DND-41 (cell line): Measurements from ENCODE around the gene ABHD17C.

Source experiments
- ATAC-seq: fragments of 200-7000 bp; cut with Tn5 transposase; 3 replicates; pipeline ENCODE4 v1.9.1; 2021; ENCODE audit warnings: low read depth; ENCODE audit not compliant: insufficient read depth
- DNase-seq: peaks from one replicate; pipeline ENCODE4 v3.0.0-alpha.2; 2020
- H2AFZ ChIP-seq: 2 replicates; pipeline ENCODE4 v1.6.0; 2012; ENCODE audit warnings: low read depth, low read length
- H3K27ac ChIP-seq: 2 replicates; pipeline ENCODE4 v1.5.1; 2012; ENCODE audit warnings: low read length, inconsistent platforms
- H3K27me3 ChIP-seq: fragments of 200-600 bp; sonication (generic); 2 replicates; pipeline ENCODE4 v1.6.0; 2012; ENCODE audit warnings: low read length, mild to moderate bottlenecking, inconsistent platforms; ENCODE audit not compliant: insufficient read depth, poor library complexity
- H3K36me3 ChIP-seq: 2 replicates; pipeline ENCODE4 v1.5.1; 2012; ENCODE audit warnings: low read length, inconsistent platforms; ENCODE audit not compliant: insufficient read depth
- H3K4me1 ChIP-seq: 2 replicates; pipeline ENCODE4 v1.5.1; 2012; ENCODE audit warnings: mild to moderate bottlenecking, low read length; ENCODE audit not compliant: insufficient read depth
- H3K4me2 ChIP-seq: 2 replicates; pipeline ENCODE4 v1.6.0; 2012; ENCODE audit warnings: mild to moderate bottlenecking, moderate library complexity, low read length, inconsistent platforms; ENCODE audit not compliant: insufficient read depth
- H3K4me3 ChIP-seq, 2 experiments: fragments of 200-600 bp in 1 of 2; shearing (Covaris generic) in 1 of 2; 2 replicates each; pipeline ENCODE4 v1.5.1; 2012 to 2016; ENCODE audit warnings: inconsistent platforms in 2 of 2, low read length in 2 of 2, mild to moderate bottlenecking in 2 of 2, low read depth in 1 of 2, moderate library complexity in 1 of 2
- H3K79me2 ChIP-seq: 2 replicates; pipeline ENCODE4 v1.6.0; 2012; ENCODE audit warnings: low read length, inconsistent platforms; ENCODE audit not compliant: insufficient read depth
- H3K9ac ChIP-seq: 2 replicates; pipeline ENCODE4 v1.6.0; 2012; ENCODE audit warnings: low read depth, mild to moderate bottlenecking, inconsistent platforms, low read length, moderate library complexity
- H3K9me3 ChIP-seq: 2 replicates; pipeline ENCODE4 v1.5.1; 2012; ENCODE audit warnings: low read length, moderate library complexity, mild to moderate bottlenecking, inconsistent platforms; ENCODE audit not compliant: insufficient read depth, severe bottlenecking
- H4K20me1 ChIP-seq: 2 replicates; pipeline ENCODE4 v1.6.0; 2012; ENCODE audit warnings: low read length; ENCODE audit not compliant: insufficient read depth
- EZH2 ChIP-seq: IDR thresholded peaks from 3 replicates; pipeline ENCODE4 v1.6.1; 2012; ENCODE audit warnings: borderline replicate concordance, low read depth, mild to moderate bottlenecking, moderate library complexity, low read length, inconsistent platforms; ENCODE audit not compliant: severe bottlenecking
- TF ChIP-seq, protein P1 (sequence below): IDR thresholded peaks from 2 replicates; pipeline ENCODE4 v1.5.1; 2012; ENCODE audit warnings: borderline replicate concordance, low read length, moderate library complexity, mild to moderate bottlenecking; ENCODE audit not compliant: poor library complexity, severe bottlenecking; ENCODE audit errors: extremely low read depth

Gene ABHD17C

GRCh38 chr15:80711886-80712285, 16.8 kb downstream of the ABHD17C start:
- no peaks in the 10 kb centered on the region for H3K36me3 ChIP-seq
- H3K4me1 ChIP-seq: no peaks in the 10 kb centered on the region
- DNase-seq: no peak
- H2AFZ ChIP-seq: no peak overlapping the region
- peaks cover 3% of the 10 kb centered on the region for H3K27me3 ChIP-seq
- H3K9me3 ChIP-seq: no peaks in the 10 kb centered on the region
- no peak overlapping the region for H3K9ac ChIP-seq
- no peak overlapping the region for H3K4me3 ChIP-seq
- TF ChIP-seq, protein P1, sequence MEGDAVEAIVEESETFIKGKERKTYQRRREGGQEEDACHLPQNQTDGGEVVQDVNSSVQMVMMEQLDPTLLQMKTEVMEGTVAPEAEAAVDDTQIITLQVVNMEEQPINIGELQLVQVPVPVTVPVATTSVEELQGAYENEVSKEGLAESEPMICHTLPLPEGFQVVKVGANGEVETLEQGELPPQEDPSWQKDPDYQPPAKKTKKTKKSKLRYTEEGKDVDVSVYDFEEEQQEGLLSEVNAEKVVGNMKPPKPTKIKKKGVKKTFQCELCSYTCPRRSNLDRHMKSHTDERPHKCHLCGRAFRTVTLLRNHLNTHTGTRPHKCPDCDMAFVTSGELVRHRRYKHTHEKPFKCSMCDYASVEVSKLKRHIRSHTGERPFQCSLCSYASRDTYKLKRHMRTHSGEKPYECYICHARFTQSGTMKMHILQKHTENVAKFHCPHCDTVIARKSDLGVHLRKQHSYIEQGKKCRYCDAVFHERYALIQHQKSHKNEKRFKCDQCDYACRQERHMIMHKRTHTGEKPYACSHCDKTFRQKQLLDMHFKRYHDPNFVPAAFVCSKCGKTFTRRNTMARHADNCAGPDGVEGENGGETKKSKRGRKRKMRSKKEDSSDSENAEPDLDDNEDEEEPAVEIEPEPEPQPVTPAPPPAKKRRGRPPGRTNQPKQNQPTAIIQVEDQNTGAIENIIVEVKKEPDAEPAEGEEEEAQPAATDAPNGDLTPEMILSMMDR: no peak
- no peak for TF ChIP-seq EZH2
- no peak for ATAC-seq
- H3K27ac ChIP-seq: no peak overlapping the region
- no peaks in the 10 kb centered on the region; the same call in 1 of the 2 replicates for H4K20me1 ChIP-seq
- no peak overlapping the region for H3K4me2 ChIP-seq
- no peaks in the 10 kb centered on the region for H3K79me2 ChIP-seq

DNA sequence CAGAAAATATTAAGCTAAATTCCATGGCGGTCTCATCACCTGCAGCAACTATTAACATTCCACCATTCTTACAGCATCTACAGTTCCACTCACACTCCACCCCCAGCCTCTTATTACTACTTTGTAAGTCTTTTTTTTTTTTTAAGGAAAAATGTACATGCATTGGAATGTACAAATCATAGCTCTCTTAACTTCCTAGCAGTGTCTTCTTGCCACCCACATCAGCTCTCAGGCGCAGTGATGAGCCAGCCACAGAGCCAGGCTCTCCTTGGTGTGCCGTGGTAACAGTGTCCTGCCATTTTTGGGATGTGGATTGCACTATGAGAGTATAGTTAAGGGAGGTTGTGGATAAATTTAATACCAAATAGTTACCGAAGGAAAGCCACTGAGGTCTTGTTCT, 17.8 kb downstream of the ABHD17C start:
- ATAC-seq (no peak), DNase-seq (no peak)
- H3K9ac ChIP-seq: no peak overlapping the region
- H3K4me2 ChIP-seq: no peak overlapping the region
- no peaks in the 10 kb centered on the region for H3K9me3 ChIP-seq
- no peak for TF ChIP-seq EZH2
- TF ChIP-seq, protein P1: no peak
- H3K27ac ChIP-seq: no peak overlapping the region
- no peaks in the 10 kb centered on the region for H3K79me2 ChIP-seq
- H3K36me3 ChIP-seq: no peaks in the 10 kb centered on the region
- no peaks in the 10 kb centered on the region; the same call in 1 of the 2 replicates for H4K20me1 ChIP-seq
- H3K4me1 ChIP-seq: no peaks in the 10 kb centered on the region
- no peak overlapping the region for H3K4me3 ChIP-seq
- peaks cover 3% of the 10 kb centered on the region for H3K27me3 ChIP-seq
- H2AFZ ChIP-seq: no peak overlapping the region

GRCh38 chr15:80721476-80721875, 26.4 kb downstream of the ABHD17C start:
- no peak overlapping the region for H3K4me2 ChIP-seq
- no peak overlapping the region for H3K9ac ChIP-seq
- no peaks in the 10 kb centered on the region for H3K36me3 ChIP-seq
- no peak overlapping the region for H3K4me3 ChIP-seq
- H3K4me1 ChIP-seq: no peaks in the 10 kb centered on the region
- peaks cover 5% of the 10 kb centered on the region for H3K9me3 ChIP-seq
- no peaks in the 10 kb centered on the region for H4K20me1 ChIP-seq
- H2AFZ ChIP-seq: no peak overlapping the region
- TF ChIP-seq EZH2: no peak
- TF ChIP-seq, protein P1: no peak
- no peaks in the 10 kb centered on the region for H3K27me3 ChIP-seq
- ATAC-seq: no peak
- no peak overlapping the region for H3K27ac ChIP-seq
- H3K79me2 ChIP-seq: no peaks in the 10 kb centered on the region
- no peak for DNase-seq

GRCh38 chr15:80722811-80723210, 27.7 kb downstream of the ABHD17C start:
- H3K9me3 ChIP-seq: peaks cover 5% of the 10 kb centered on the region
- H3K27me3 ChIP-seq: no peaks in the 10 kb centered on the region
- H3K4me2 ChIP-seq: no peak overlapping the region
- H3K27ac ChIP-seq: no peak overlapping the region
- H3K36me3 ChIP-seq: no peaks in the 10 kb centered on the region
- H3K4me1 ChIP-seq: no peaks in the 10 kb centered on the region
- TF ChIP-seq, protein P1: no peak
- no peak for TF ChIP-seq EZH2
- H4K20me1 ChIP-seq: no peaks in the 10 kb centered on the region
- ATAC-seq (no peak), DNase-seq (no peak)
- no peak overlapping the region for H3K4me3 ChIP-seq
- H3K79me2 ChIP-seq: no peaks in the 10 kb centered on the region
- no peak overlapping the region for H2AFZ ChIP-seq
- no peak overlapping the region for H3K9ac ChIP-seq
